Neural cell (in vitro differentiated cells): ENCODE measurements around the gene EDIL3. TPM values are rescaled to one million over a fixed set of nuclear protein-coding genes. Genes with fewer than 3 reads are reported as not detected.

Experiments used
- H2AFZ ChIP-seq: fragments of 200-600, 300-800 bp; sonication (generic), shearing (Covaris generic); 2 replicates; pipeline ENCODE4 v1.6.0; 2014; ENCODE audit warnings: low read depth, mild to moderate bottlenecking, antibody characterized with exemption, low read length, moderate library complexity
- H3F3A ChIP-seq: fragments of 200-600 bp; shearing (Covaris generic); 2 replicates; pipeline ENCODE4 v1.6.1; 2016; ENCODE audit warnings: mild to moderate bottlenecking, moderate library complexity, mixed read lengths, antibody characterized with exemption, low read length; ENCODE audit not compliant: insufficient read depth, poor library complexity, severe bottlenecking
- H3K27ac ChIP-seq: fragments of 200-600, 300-800 bp; sonication (generic), shearing (Covaris generic); 2 replicates; pipeline ENCODE4 v1.5.1; 2014; ENCODE audit warnings: mild to moderate bottlenecking, low read length, moderate library complexity
- H3K27me3 ChIP-seq: fragments of 300-800, 200-600 bp; sonication (generic), shearing (Covaris generic); 2 replicates; pipeline ENCODE4 v1.6.0; 2014; ENCODE audit warnings: mild to moderate bottlenecking, low read depth, low read length, moderate library complexity; ENCODE audit not compliant: insufficient read depth
- H3K36me3 ChIP-seq: fragments of 300-800, 200-600 bp; sonication (generic), shearing (Covaris generic); 2 replicates; pipeline ENCODE4 v1.5.1; 2014; ENCODE audit warnings: mild to moderate bottlenecking, antibody characterized with exemption, low read length, moderate library complexity; ENCODE audit not compliant: insufficient read depth
- H3K4me2 ChIP-seq: fragments of 300-800, 200-600 bp; sonication (generic), shearing (Covaris generic); 2 replicates; pipeline ENCODE4 v1.6.0; 2014; ENCODE audit warnings: mild to moderate bottlenecking, low read length
- H3K4me3 ChIP-seq: fragments of 300-800, 200-600 bp; sonication (generic), shearing (Covaris generic); 2 replicates; pipeline ENCODE4 v1.5.1; 2014; ENCODE audit warnings: mild to moderate bottlenecking, low read length, moderate library complexity
- H3K79me2 ChIP-seq: fragments of 200-600 bp; shearing (Covaris generic); replicated peaks from 2 replicates; pipeline ENCODE4 v1.6.0; 2014; ENCODE audit warnings: mild to moderate bottlenecking, low read length, moderate library complexity; ENCODE audit not compliant: insufficient read depth
- H3K9ac ChIP-seq: fragments of 300-800, 200-600 bp; sonication (generic), shearing (Covaris generic); 2 replicates; pipeline ENCODE4 v1.6.1; 2016; ENCODE audit warnings: mild to moderate bottlenecking, low read length, mixed read lengths
- H3K9me2 ChIP-seq: fragments of 200-600 bp; shearing (Covaris generic); 2 replicates; pipeline ENCODE4 v1.6.1; 2016; ENCODE audit warnings: mild to moderate bottlenecking, low read length, mixed read lengths; ENCODE audit not compliant: insufficient read depth
- H3K9me3 ChIP-seq: fragments of 200-600, 300-800 bp; sonication (generic), shearing (Covaris generic); 2 replicates; pipeline ENCODE4 v1.6.1; 2016; ENCODE audit warnings: mild to moderate bottlenecking, mixed run types, low read length, moderate library complexity, mixed read lengths
- H4K20me1 ChIP-seq: fragments of 200-600 bp; shearing (Covaris generic); 2 replicates; pipeline ENCODE4 v1.6.1; 2016; ENCODE audit warnings: mild to moderate bottlenecking, mixed run types; ENCODE audit not compliant: insufficient read depth
- CTCF ChIP-seq: fragments of 450-650 bp; IDR thresholded peaks from 2 replicates; pipeline ENCODE4 v1.5.1; 2014; ENCODE audit warnings: antibody characterized with exemption, mild to moderate bottlenecking, moderate library complexity; ENCODE audit not compliant: poor library complexity, severe bottlenecking
- EP300 ChIP-seq: fragments of 450-650 bp; conservative IDR thresholded peaks from 2 replicates; pipeline ENCODE4 v1.6.1; 2014; ENCODE audit warnings: antibody characterized with exemption, mild to moderate bottlenecking, moderate library complexity; ENCODE audit not compliant: poor library complexity, severe bottlenecking
- EZH2 ChIP-seq: fragments of 200-600, 300-800 bp; shearing (Covaris generic), sonication (generic); IDR thresholded peaks from 2 replicates; pipeline ENCODE4 v1.6.1; 2014; ENCODE audit warnings: antibody characterized with exemption, low read length, borderline replicate concordance, mild to moderate bottlenecking; ENCODE audit not compliant: insufficient read depth, poor library complexity, severe bottlenecking
- MXI1 ChIP-seq: fragments of 450-650 bp; conservative IDR thresholded peaks from 2 replicates; pipeline ENCODE4 v1.6.1; 2014; ENCODE audit warnings: antibody characterized with exemption, mild to moderate bottlenecking; ENCODE audit not compliant: poor library complexity, severe bottlenecking
- POLR2AphosphoS5 ChIP-seq: IDR thresholded peaks from 2 replicates; pipeline ENCODE4 v1.6.1; 2012
- RAD21 ChIP-seq: fragments of 450-650 bp; conservative IDR thresholded peaks from 2 replicates; pipeline ENCODE4 v1.6.1; 2014; ENCODE audit warnings: antibody characterized with exemption, mild to moderate bottlenecking, moderate library complexity
- REST ChIP-seq: IDR thresholded peaks from 2 replicates; pipeline ENCODE4 v1.6.1; 2012; ENCODE audit warnings: borderline replicate concordance
- SMC3 ChIP-seq: fragments of 450-650 bp; conservative IDR thresholded peaks from 2 replicates; pipeline ENCODE4 v1.6.1; 2014; ENCODE audit warnings: antibody characterized with exemption, mild to moderate bottlenecking, moderate library complexity; ENCODE audit not compliant: poor library complexity
- TAF1 ChIP-seq: IDR thresholded peaks from 2 replicates; pipeline ENCODE4 v1.6.1; 2012; ENCODE audit warnings: low read depth
- polyA plus RNA-seq: library from polyadenylated mRNA; depleted of rRNA; stranded (reverse); fragments of >200 nt; gene quantifications from 2 replicates; pipeline ENCODE4 v1.2.3, GENCODE V29; 2014

The EDIL3 gene
- polyA plus RNA-seq, 1 donor from 2014 or later: 6.1 TPM

- no peaks in the 10 kb centered on the region for H4K20me1 ChIP-seq
- H3K4me2 ChIP-seq: no peak overlapping the region
- no peaks in the 10 kb centered on the region for H3K27me3 ChIP-seq
- no peak overlapping the region for H3K9ac ChIP-seq
- no peak for TF ChIP-seq EZH2
- no peak for TF ChIP-seq SMC3
- H3F3A ChIP-seq: no peaks in the 10 kb centered on the region
- no peaks in the 10 kb centered on the region for H3K9me3 ChIP-seq
- no peaks in the 10 kb centered on the region for H3K36me3 ChIP-seq
- no peaks in the 10 kb centered on the region for H3K9me2 ChIP-seq
- no peak overlapping the region for H2AFZ ChIP-seq
- no peak overlapping the region for H3K4me3 ChIP-seq
- H3K27ac ChIP-seq: no peak overlapping the region
- no peaks in the 10 kb centered on the region for H3K79me2 ChIP-seq
Observed at GRCh38 chr5:84249918-84250630, 134.6 kb downstream of the EDIL3 start.

DNA sequence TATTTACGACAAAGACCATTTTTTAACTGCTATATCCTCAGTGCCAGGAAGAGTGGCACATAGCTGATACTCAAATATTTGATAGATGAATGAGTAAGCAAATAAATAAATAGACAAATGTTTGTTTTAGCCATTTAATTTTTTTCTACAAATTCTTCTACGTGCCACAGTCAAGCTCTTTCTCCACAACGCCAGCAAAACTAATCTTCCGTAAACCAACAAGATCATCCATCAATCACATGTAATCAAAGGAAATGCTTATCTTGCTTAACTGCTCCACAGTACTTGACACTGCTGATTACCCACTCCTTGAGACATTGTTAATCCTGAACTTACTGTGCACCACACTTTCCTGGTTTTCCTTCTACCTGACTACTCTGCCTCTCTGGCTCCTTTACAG lies 136.7 kb downstream of the EDIL3 start:
- H3K9me2 ChIP-seq: no peaks in the 10 kb centered on the region
- H2AFZ ChIP-seq: no peak overlapping the region
- no peaks in the 10 kb centered on the region for H4K20me1 ChIP-seq

More for the DNA sequence above, 136.7 kb downstream of the EDIL3 start:
- Histone ChIP-seq H3K27ac (no peak overlapping the region), H3K9ac (no peak overlapping the region), H3K4me3 (no peak overlapping the region), H3K36me3 (no peaks in the 10 kb centered on the region), H3K4me2 (no peak overlapping the region), H3K9me3 (no peaks in the 10 kb centered on the region), H3K27me3 (no peaks in the 10 kb centered on the region), H3K79me2 (no peaks in the 10 kb centered on the region), H3F3A (no peaks in the 10 kb centered on the region)
- TF ChIP-seq RAD21 (no peak), MXI1 (no peak), POLR2AphosphoS5 (no peak), CTCF (no peak), EP300 (peak; percentile 56), EZH2 (no peak), TAF1 (no peak), REST (no peak)
